ENCODE results near the gene PARL. TPM values are rescaled to one million over a fixed set of nuclear protein-coding genes. Genes with fewer than 3 reads are reported as not detected.

Gene PARL
- polyA plus RNA-seq, 1 of the 3 experiments (the other 2 are of a cell fraction), result 50.1 TPM

DNA sequence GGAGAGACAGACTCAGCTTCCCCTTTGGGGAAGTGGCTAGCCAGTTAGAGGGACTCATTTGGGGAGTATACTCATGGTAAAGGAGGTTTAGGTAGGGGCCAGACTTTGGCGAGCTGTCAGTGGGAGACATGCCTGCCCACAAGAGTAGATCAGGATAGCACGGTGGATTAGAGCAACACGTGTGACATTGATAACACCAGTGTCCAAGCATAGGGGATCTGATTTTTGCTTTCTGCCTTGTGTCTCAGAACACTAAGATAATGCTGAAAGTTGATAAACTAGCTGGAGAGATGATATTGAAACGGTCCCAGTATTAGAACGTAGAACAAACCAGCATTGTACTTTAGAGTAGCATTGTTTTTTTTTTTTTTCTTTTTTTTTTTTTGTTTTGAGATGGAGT lies 85.2 kb downstream of the PARL start:
- DNase-seq, result no peak
- Histone ChIP-seq H3K36me3 (replicated peaks in 1 of 2; ENCODE audit: control insufficient read depth in 1 of 2, insufficient read depth in 2 of 2, low read length in 1 of 2) (peaks cover 49 to 58% of the 10 kb centered on the region in 2 experiments), H3K79me2 (ENCODE audit: insufficient read depth) (no peaks in the 10 kb centered on the region), H3K4me2 (no peak overlapping the region), H3K27ac (ENCODE audit: low read depth in 2 of 2, low read length in 1 of 2) (no peak overlapping the region), H3K9me3 (no peaks in the 10 kb centered on the region), H4K20me1 (ENCODE audit: insufficient read depth) (no peaks in the 10 kb centered on the region), H3F3A (replicated peaks; ENCODE audit: insufficient read depth) (no peaks in the 10 kb centered on the region), H3K9me2 (no peaks in the 10 kb centered on the region), H2AFZ (ENCODE audit: low read depth) (no peak overlapping the region), H3K4me1 (ENCODE audit: control insufficient read depth in 1 of 2, insufficient read depth in 2 of 2, low read depth in 1 of 2, low read length in 1 of 2) (no peaks in the 10 kb centered on the region), H3K27me3 (ENCODE audit: insufficient read depth) (no peaks in the 10 kb centered on the region), H3K4me3 (ENCODE audit: low read depth in 2 of 2, low read length in 1 of 2) (no peak overlapping the region), H3K9ac (no peak overlapping the region)
- ChIA-PET POLR2A (no interaction called here), CTCF (interaction anchor here (0.9 to 1.4 kb wide), 2 partner anchors 16 to 32 kb away, joined by 3 to 4 read pairs; no protein-coding TSS in a partner anchor)
- TF ChIP-seq JUND (IDR thresholded peaks at IDR 0.05), result no peak
- TF ChIP-seq, protein P1, sequence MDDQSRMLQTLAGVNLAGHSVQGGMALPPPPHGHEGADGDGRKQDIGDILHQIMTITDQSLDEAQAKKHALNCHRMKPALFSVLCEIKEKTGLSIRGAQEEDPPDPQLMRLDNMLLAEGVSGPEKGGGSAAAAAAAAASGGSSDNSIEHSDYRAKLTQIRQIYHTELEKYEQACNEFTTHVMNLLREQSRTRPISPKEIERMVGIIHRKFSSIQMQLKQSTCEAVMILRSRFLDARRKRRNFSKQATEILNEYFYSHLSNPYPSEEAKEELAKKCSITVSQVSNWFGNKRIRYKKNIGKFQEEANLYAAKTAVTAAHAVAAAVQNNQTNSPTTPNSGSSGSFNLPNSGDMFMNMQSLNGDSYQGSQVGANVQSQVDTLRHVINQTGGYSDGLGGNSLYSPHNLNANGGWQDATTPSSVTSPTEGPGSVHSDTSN (IDR thresholded peaks at IDR 0.05), result no peak
- no peak for TF ChIP-seq TEAD4 (IDR thresholded peaks at IDR 0.05; ENCODE audit: borderline replicate concordance, insufficient read depth)
- TF ChIP-seq, protein P2, sequence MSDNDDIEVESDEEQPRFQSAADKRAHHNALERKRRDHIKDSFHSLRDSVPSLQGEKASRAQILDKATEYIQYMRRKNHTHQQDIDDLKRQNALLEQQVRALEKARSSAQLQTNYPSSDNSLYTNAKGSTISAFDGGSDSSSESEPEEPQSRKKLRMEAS (IDR thresholded peaks at IDR 0.05; ENCODE audit: low read depth), result no peak
- TF ChIP-seq EP300 (IDR thresholded peaks at IDR 0.05; ENCODE audit: borderline replicate concordance in 1 of 2, low read depth in 1 of 2, low read length in 1 of 2), result no peak
- no peak for TF ChIP-seq RFX5 (IDR thresholded peaks at IDR 0.05; ENCODE audit: low read length)
- WGBS (ENCODE audit: low lambda C conversion rate), result 89% methylated on average over 5 of the region's 5 CpGs

DNA sequence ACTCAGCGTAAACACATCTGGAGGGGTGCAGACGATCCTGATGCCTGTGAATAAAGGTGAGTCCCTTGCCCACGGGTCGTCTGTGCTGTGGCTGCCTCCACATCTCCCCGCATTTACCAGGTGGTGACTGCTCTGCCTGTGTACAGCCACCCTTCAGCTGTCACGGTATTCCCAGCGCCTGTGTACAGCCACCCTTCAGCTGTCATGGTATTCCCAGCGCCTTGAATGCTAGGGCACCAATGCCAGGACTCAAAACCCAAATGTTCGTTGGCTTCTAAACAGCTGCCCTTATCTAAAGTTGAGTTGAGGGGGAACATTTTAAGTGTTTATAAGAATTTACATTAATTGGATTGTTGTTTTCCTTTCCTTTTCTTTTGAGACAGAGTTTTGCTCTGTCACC lies 86.7 kb downstream of the PARL start:
- H4K20me1 ChIP-seq (ENCODE audit: insufficient read depth), result no peaks in the 10 kb centered on the region
- TF ChIP-seq YY1 (IDR thresholded peaks at IDR 0.05; ENCODE audit: low read depth) (no peak), SMC3 (IDR thresholded peaks at IDR 0.05; ENCODE audit: low read depth, low read length) (no peak), RCOR1 (IDR thresholded peaks at IDR 0.05; ENCODE audit: low read length) (no peak), CHD2 (IDR thresholded peaks at IDR 0.05; ENCODE audit: low read length, partially characterized antibody) (no peak), TAF1 (IDR thresholded peaks at IDR 0.05; ENCODE audit: borderline replicate concordance, low read depth, low read length) (no peak), FOSL2 (IDR thresholded peaks at IDR 0.05; ENCODE audit: borderline replicate concordance, low read depth) (no peak), TEAD4 (IDR thresholded peaks at IDR 0.05; ENCODE audit: borderline replicate concordance, insufficient read depth) (no peak), ELF1 (IDR thresholded peaks at IDR 0.05) (no peak), RXRA (IDR thresholded peaks at IDR 0.05; ENCODE audit: borderline replicate concordance, low read depth) (no peak), EP300 (IDR thresholded peaks at IDR 0.05; ENCODE audit: borderline replicate concordance in 1 of 2, low read depth in 1 of 2, low read length in 1 of 2) (no peak), RAD21 (IDR thresholded peaks at IDR 0.05; ENCODE audit: low read length) (no peak), GATA2 (CRISPR knock-in tag; IDR thresholded peaks at IDR 0.05) (no peak), FOXJ3 (CRISPR knock-in tag; IDR thresholded peaks at IDR 0.05) (no peak), GABPA (IDR thresholded peaks at IDR 0.05; ENCODE audit: low read depth) (no peak)
- TF ChIP-seq, protein P3, sequence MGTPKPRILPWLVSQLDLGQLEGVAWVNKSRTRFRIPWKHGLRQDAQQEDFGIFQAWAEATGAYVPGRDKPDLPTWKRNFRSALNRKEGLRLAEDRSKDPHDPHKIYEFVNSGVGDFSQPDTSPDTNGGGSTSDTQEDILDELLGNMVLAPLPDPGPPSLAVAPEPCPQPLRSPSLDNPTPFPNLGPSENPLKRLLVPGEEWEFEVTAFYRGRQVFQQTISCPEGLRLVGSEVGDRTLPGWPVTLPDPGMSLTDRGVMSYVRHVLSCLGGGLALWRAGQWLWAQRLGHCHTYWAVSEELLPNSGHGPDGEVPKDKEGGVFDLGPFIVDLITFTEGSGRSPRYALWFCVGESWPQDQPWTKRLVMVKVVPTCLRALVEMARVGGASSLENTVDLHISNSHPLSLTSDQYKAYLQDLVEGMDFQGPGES (IDR thresholded peaks at IDR 0.05; ENCODE audit: low read depth, low read length), result no peak
- TF ChIP-seq, protein P4, sequence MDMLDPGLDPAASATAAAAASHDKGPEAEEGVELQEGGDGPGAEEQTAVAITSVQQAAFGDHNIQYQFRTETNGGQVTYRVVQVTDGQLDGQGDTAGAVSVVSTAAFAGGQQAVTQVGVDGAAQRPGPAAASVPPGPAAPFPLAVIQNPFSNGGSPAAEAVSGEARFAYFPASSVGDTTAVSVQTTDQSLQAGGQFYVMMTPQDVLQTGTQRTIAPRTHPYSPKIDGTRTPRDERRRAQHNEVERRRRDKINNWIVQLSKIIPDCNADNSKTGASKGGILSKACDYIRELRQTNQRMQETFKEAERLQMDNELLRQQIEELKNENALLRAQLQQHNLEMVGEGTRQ (IDR thresholded peaks at IDR 0.05; ENCODE audit: borderline replicate concordance, low read depth, low read length), result no peak
- TF ChIP-seq, protein P2 (IDR thresholded peaks at IDR 0.05; ENCODE audit: low read depth), result no peak
- H3K36me3 ChIP-seq (replicated peaks in 1 of 2; ENCODE audit: control insufficient read depth in 1 of 2, insufficient read depth in 2 of 2, low read length in 1 of 2), result peaks cover 51 to 55% of the 10 kb centered on the region in 2 experiments
- ChIA-PET CTCF (no interaction called here), POLR2A (no interaction called here)
- 93% methylated on average over 7 of the region's 9 CpGs for WGBS (ENCODE audit: low lambda C conversion rate)
- H3F3A ChIP-seq (replicated peaks; ENCODE audit: insufficient read depth), result no peaks in the 10 kb centered on the region
- no peak overlapping the region for H3K4me2 ChIP-seq
- no peaks in the 10 kb centered on the region for H3K4me1 ChIP-seq (ENCODE audit: control insufficient read depth in 1 of 2, insufficient read depth in 2 of 2, low read depth in 1 of 2, low read length in 1 of 2)
- no peak overlapping the region for H3K4me3 ChIP-seq (ENCODE audit: low read depth in 2 of 2, low read length in 1 of 2)
- H3K79me2 ChIP-seq (ENCODE audit: insufficient read depth), result no peaks in the 10 kb centered on the region
- no peaks in the 10 kb centered on the region for H3K9me3 ChIP-seq
- H3K9me2 ChIP-seq, result no peaks in the 10 kb centered on the region
- DNase-seq, result no peak
- H3K9ac ChIP-seq, result no peak overlapping the region
- no peaks in the 10 kb centered on the region for H3K27me3 ChIP-seq (ENCODE audit: insufficient read depth)
- H2AFZ ChIP-seq (ENCODE audit: low read depth), result no peak overlapping the region
- no peak overlapping the region for H3K27ac ChIP-seq (ENCODE audit: low read depth in 2 of 2, low read length in 1 of 2)

All from SK-N-SH (cell line).